ENCODE data around the gene TAF10. TPM values are rescaled to one million over a fixed set of nuclear protein-coding genes. Genes with fewer than 3 reads are reported as not detected.

TAF10 gene
- total RNA-seq, 1 donor from 2014 or later: 43.2 TPM

DNA sequence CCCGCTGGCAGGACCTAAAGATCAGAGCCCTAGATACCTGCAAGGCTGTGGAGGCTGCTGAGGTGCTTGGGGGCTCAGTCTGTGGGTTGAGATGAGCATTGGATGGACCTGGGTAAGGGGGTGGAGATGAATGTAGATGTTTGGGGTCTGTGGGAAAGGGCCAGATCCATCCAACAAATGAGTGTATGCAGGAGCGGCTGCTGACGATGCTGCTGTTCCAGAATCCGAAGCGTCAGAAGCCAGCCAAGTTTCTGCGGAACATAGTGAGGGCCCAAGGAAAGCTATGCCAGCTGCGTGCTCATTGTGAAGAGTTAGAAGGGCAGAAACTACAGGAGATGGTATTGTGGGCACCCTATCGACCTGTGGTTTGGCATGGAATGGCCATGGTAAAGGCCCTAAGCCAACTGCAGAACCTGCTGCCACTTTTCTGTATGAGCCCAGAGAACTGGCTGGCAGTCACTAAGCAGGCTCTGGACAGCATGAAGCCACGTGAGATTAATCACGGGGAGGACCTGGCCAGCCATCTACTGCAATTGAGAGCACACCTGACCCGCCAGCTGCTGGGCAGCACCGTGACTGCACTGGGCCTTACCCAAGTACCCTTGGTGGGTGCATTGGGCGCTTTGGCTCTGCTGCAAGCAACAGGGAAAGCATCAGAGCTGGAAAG is 45.2 kb downstream of the TAF10 start:
- Histone ChIP-seq H3K36me3 (ENCODE audit: control insufficient read depth, insufficient read depth, low read length) (no peaks in the 10 kb centered on the region), H3K4me3 (ENCODE audit: low read depth, low read length) (no peak overlapping the region), H3K27me3 (ENCODE audit: control insufficient read depth, insufficient read depth, low read length) (no peaks in the 10 kb centered on the region)
- no peak for FAIRE-seq
- TF ChIP-seq, protein P1, sequence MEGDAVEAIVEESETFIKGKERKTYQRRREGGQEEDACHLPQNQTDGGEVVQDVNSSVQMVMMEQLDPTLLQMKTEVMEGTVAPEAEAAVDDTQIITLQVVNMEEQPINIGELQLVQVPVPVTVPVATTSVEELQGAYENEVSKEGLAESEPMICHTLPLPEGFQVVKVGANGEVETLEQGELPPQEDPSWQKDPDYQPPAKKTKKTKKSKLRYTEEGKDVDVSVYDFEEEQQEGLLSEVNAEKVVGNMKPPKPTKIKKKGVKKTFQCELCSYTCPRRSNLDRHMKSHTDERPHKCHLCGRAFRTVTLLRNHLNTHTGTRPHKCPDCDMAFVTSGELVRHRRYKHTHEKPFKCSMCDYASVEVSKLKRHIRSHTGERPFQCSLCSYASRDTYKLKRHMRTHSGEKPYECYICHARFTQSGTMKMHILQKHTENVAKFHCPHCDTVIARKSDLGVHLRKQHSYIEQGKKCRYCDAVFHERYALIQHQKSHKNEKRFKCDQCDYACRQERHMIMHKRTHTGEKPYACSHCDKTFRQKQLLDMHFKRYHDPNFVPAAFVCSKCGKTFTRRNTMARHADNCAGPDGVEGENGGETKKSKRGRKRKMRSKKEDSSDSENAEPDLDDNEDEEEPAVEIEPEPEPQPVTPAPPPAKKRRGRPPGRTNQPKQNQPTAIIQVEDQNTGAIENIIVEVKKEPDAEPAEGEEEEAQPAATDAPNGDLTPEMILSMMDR (IDR thresholded peaks at IDR 0.05; ENCODE audit: insufficient read depth, low read length, severe bottlenecking): no peak
- DNase-seq (ENCODE audit: low read depth): no peak

DNA sequence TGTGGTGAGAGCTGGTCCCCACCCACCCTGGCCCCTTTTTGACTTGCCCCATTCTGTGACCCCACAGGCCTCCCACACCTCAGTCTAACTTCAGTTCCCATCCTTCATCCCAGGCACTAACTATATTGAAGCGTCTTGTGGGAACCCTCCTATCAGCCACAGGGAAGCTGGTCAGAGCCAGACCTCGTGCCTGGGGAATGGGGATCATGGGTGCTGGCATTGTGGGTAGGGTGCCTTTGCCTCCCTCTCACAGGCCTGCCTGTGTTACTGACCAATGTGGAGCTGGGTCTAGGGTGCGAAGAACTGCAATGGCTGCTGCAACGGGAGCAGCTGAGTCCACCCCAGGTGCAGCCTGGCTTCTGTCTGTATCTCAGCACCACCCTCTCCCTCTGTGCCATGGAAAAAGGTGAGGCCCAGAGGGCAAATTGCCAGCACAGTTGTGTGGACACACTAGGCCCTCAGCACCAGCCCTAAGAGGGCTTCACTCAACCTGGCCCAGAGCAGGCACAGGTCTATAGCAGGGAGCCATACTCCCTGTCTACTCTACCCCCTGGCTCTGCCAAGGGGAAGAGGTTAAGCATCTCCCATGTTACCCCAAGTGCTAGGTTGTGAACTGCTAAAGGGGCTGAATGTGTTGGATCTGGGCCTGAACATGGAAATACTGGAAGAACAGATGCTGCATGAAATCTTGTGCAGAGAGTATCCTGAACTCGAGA is 45.9 kb downstream of the TAF10 start:
- Histone ChIP-seq H3K4me3 (ENCODE audit: low read depth, low read length) (no peak overlapping the region), H3K27me3 (ENCODE audit: control insufficient read depth, insufficient read depth, low read length) (no peaks in the 10 kb centered on the region), H3K36me3 (ENCODE audit: control insufficient read depth, insufficient read depth, low read length) (no peaks in the 10 kb centered on the region)
- DNase-seq (ENCODE audit: low read depth) (no peak), FAIRE-seq (no peak)
- TF ChIP-seq, protein P1 (IDR thresholded peaks at IDR 0.05; ENCODE audit: insufficient read depth, low read length, severe bottlenecking): no peak

DNA sequence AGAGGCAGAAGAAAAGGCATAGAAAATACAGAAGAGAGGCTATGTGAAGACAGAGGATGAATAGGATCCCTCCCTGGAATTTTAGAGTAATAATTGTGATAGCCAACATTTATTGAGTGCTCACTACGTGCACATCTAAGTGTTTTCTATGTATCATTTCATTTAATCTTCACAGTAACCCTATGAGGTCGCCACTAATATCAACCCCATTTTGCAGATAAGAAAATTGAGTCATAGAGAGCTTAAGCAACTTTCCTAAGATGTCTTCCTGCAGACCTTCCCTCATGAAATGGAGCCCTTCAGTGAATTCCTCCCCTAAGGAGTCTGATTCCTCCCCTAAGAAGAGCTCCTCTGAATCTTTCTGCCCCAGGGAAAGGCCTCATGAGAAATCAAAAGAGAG is 46.7 kb downstream of the TAF10 start:
- no peaks in the 10 kb centered on the region for H3K36me3 ChIP-seq (ENCODE audit: control insufficient read depth, insufficient read depth, low read length)
- TF ChIP-seq, protein P1 (IDR thresholded peaks at IDR 0.05; ENCODE audit: insufficient read depth, low read length, severe bottlenecking): no peak
- DNase-seq (ENCODE audit: low read depth) (no peak), FAIRE-seq (no peak)
- H3K4me3 ChIP-seq (ENCODE audit: low read depth, low read length): no peak overlapping the region
- no peaks in the 10 kb centered on the region for H3K27me3 ChIP-seq (ENCODE audit: control insufficient read depth, insufficient read depth, low read length)

DNA sequence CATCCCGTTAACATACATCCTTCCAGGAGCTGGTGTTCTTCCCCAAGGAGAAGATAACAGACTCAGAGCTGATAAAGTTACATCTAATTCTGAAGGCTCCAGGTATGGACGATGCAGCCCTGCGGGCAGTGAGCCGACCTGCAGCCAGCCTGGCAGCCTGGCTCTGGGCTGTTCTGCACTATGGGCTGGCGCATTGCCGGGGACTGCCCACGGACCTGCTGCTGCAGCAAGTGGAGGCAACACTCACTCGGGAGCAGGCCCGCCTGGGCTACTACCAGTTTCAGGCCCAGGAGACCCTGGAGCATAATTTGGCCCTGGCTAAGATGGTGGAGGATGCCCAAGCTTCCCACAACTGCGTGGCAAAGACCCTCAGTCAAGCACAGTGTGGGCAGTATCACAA is 48.3 kb downstream of the TAF10 start:
- TF ChIP-seq, protein P1 (IDR thresholded peaks at IDR 0.05; ENCODE audit: insufficient read depth, low read length, severe bottlenecking): no peak
- H3K36me3 ChIP-seq (ENCODE audit: control insufficient read depth, insufficient read depth, low read length): no peaks in the 10 kb centered on the region
- no peaks in the 10 kb centered on the region for H3K27me3 ChIP-seq (ENCODE audit: control insufficient read depth, insufficient read depth, low read length)
- FAIRE-seq (no peak), DNase-seq (ENCODE audit: low read depth) (no peak)
- no peak overlapping the region for H3K4me3 ChIP-seq (ENCODE audit: low read depth, low read length)

DNA sequence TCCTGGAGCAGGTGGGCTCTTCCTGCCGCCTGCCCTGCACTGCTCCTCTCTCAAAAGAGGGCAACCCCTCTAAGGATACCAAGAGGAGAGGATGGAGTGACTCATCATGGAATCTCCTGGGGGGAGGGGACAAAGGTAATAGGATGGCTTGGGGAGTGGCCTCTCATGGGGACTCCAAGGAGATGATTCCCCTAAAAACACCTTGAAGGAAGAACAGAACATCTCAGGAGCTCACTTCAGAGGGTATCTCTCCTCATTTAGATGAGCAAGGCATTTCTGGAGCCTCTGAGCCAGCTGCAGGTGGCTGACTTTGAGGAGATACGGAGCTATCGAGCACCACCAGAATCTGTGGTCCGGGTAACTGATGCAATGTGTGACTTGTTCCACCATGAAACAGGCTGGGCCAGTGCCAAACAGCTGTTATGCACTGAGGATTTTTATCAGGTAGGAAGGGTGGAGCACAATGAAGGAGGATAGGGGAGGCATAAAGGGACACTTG is 48.8 kb downstream of the TAF10 start:
- TF ChIP-seq, protein P1 (IDR thresholded peaks at IDR 0.05; ENCODE audit: insufficient read depth, low read length, severe bottlenecking): no peak
- no peak for FAIRE-seq
- Histone ChIP-seq H3K4me3 (ENCODE audit: low read depth, low read length) (no peak overlapping the region), H3K36me3 (ENCODE audit: control insufficient read depth, insufficient read depth, low read length) (no peaks in the 10 kb centered on the region), H3K27me3 (ENCODE audit: control insufficient read depth, insufficient read depth, low read length) (no peaks in the 10 kb centered on the region)
- peak; percentile 10 for DNase-seq (ENCODE audit: low read depth)

Measured in bronchial epithelial cell (primary cell).